Measurements from ENCODE around the gene UNK.
"Not testable (repeated sequence)": the region's sequence is repeated elsewhere in the genome, so short reads cannot be mapped to it uniquely, and the experiment has no call there.

Gene UNK

GRCh38 chr17:75853433-75853832 is 68.8 kb downstream of the UNK start:
- no peak for DNase-seq

- DNase-seq, result no peak
Measured at GRCh38 chr17:75854101-75854748, 69.6 kb downstream of the UNK start.

- DNase-seq, result no peak
Measured at GRCh38 chr17:75854881-75855309, 70.3 kb downstream of the UNK start.

GRCh38 chr17:75855310-75856061 is 70.9 kb downstream of the UNK start, which contains the start of gene WBP2:
TSS of gene WBP2 (minus strand) at chr17:75855335. CDS start at chr17:75855297, 38 bp downstream.
- peak; percentile 100 for DNase-seq

GRCh38 chr17:75856062-75856756 is 71.6 kb downstream of the UNK start:
- DNase-seq, result peak; percentile 14

GRCh38 chr17:75859358-75859757 is 74.8 kb downstream of the UNK start:
- not testable (repeated sequence) for DNase-seq

GRCh38 chr17:75861927-75862317 is 77.3 kb downstream of the UNK start:
- DNase-seq, result no peak

- DNase-seq, result no peak
Measured at GRCh38 chr17:75864448-75864871, 79.9 kb downstream of the UNK start.

- DNase-seq, result not testable (repeated sequence)
Measured at GRCh38 chr17:75864887-75865286, 80.3 kb downstream of the UNK start.

- DNase-seq, result not testable (repeated sequence)
Measured at GRCh38 chr17:75865404-75866188, 81.0 kb downstream of the UNK start.

GRCh38 chr17:75868730-75869281 is 84.2 kb downstream of the UNK start:
- not testable (repeated sequence) for DNase-seq

- DNase-seq, result no peak
Measured at GRCh38 chr17:75869282-75870141, 84.9 kb downstream of the UNK start.

- DNase-seq, result not testable (repeated sequence)
Measured at GRCh38 chr17:75870228-75870627, 85.6 kb downstream of the UNK start.

GRCh38 chr17:75872434-75873351 is 88.1 kb downstream of the UNK start:
- no peak for DNase-seq

- DNase-seq, result no peak
Measured at GRCh38 chr17:75873587-75874322, 89.1 kb downstream of the UNK start.

- no peak for DNase-seq
Measured at GRCh38 chr17:75874323-75875181, 89.9 kb downstream of the UNK start.
